GM04503 (cell line): ENCODE results near the gene MYB.

ENCODE experiments used
- DNase-seq: peaks from one replicate; pipeline ENCODE4 v3.0.0-alpha.2; 2012; ENCODE audit warnings: low read depth

Gene MYB

GRCh38 chr6:135251498-135252441 is 70.7 kb downstream of the MYB start:
- peak; percentile 13 for DNase-seq

GRCh38 chr6:135254471-135254870 is 73.4 kb downstream of the MYB start:
- no peak for DNase-seq

GRCh38 chr6:135256866-135257265 is 75.8 kb downstream of the MYB start:
- DNase-seq, result no peak

GRCh38 chr6:135257631-135258405 is 76.7 kb downstream of the MYB start:
- DNase-seq, result no peak

- DNase-seq, result no peak
Measured at GRCh38 chr6:135258970-135259369, 77.9 kb downstream of the MYB start.

GRCh38 chr6:135260612-135261011 is 79.5 kb downstream of the MYB start:
- DNase-seq, result no peak

- DNase-seq, result no peak
Measured at GRCh38 chr6:135261872-135262725, 81.0 kb downstream of the MYB start.

GRCh38 chr6:135265278-135265677 is 84.2 kb downstream of the MYB start:
- DNase-seq, result no peak

GRCh38 chr6:135266675-135267074 is 85.6 kb downstream of the MYB start:
- DNase-seq, result no peak

GRCh38 chr6:135267085-135267484 is 86.0 kb downstream of the MYB start:
- DNase-seq, result no peak

GRCh38 chr6:135268263-135268662 is 87.2 kb downstream of the MYB start:
- DNase-seq, result no peak

- DNase-seq, result no peak
Measured at GRCh38 chr6:135268740-135269139, 87.6 kb downstream of the MYB start.
